ENCODE results near the gene ARF3. TPM values are rescaled to one million over a fixed set of nuclear protein-coding genes. Genes with fewer than 3 reads are reported as not detected.

Gene ARF3
- polyA plus RNA-seq, 1 of the 3 experiments (the other 2 are of a cell fraction): 204 TPM

DNA sequence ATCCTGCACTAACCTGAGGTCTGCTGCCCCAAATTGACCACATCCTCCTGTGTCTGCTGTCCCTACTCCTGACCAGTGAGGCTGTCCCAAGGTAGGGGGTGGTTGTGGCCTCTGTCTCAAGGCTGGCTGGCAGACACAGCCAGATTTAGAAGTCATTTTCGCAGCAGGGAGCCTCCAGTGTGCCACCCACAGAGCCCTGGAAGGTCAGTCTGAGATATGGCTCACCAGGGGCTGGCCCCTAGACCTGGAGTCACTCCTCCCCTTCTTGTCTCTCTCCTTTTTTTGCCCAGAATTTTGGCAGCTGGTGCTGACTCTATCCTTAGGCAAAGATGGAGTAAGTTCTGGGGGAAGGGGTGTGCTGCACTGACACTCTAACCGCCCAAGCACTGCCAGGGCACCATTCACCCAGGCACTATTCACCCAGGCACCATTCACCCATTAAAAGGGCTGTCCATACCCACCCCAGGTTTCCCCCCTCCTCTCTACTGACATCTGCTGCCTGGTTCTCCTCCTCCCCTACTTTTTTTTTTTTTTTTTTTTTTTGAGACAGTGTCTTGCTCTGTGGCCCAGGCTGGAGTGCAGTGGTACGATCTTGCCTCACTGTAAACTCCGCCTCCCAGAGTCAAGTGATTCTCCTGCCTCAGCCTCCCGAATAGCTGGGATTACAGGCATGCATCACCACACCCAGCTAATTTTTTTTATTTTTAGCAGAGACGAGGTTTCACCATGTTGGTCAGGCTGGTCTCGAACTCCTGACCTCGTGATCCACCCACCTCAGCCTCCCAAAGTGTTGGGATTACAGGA lies 34.2 kb upstream of the ARF3 start:
- 50% methylated on average over 7 of the region's 8 CpGs for WGBS (ENCODE audit: low lambda C conversion rate)
- TF ChIP-seq JUND (IDR thresholded peaks at IDR 0.05): no peak
- TF ChIP-seq TCF12 (IDR thresholded peaks at IDR 0.05): no peak
- no peak for TF ChIP-seq CHD2 (IDR thresholded peaks at IDR 0.05; ENCODE audit: low read length, partially characterized antibody)
- TF ChIP-seq, protein P1, sequence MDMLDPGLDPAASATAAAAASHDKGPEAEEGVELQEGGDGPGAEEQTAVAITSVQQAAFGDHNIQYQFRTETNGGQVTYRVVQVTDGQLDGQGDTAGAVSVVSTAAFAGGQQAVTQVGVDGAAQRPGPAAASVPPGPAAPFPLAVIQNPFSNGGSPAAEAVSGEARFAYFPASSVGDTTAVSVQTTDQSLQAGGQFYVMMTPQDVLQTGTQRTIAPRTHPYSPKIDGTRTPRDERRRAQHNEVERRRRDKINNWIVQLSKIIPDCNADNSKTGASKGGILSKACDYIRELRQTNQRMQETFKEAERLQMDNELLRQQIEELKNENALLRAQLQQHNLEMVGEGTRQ (IDR thresholded peaks at IDR 0.05; ENCODE audit: borderline replicate concordance, low read depth, low read length): no peak
- no peak for TF ChIP-seq TAF1 (IDR thresholded peaks at IDR 0.05; ENCODE audit: borderline replicate concordance, low read depth, low read length)
- TF ChIP-seq YY1 (IDR thresholded peaks at IDR 0.05; ENCODE audit: low read depth): no peak
- no peak for TF ChIP-seq MXI1 (IDR thresholded peaks at IDR 0.05; ENCODE audit: low read depth, low read length)
- no peaks in the 10 kb centered on the region for H3K36me3 ChIP-seq (replicated peaks in 1 of 2; ENCODE audit: control insufficient read depth in 1 of 2, insufficient read depth in 2 of 2, low read length in 1 of 2)
- no peak overlapping the region for H3K4me2 ChIP-seq
- ChIA-PET POLR2A (no interaction called here), CTCF (interaction anchor here (0.5 to 33.0 kb wide), 7 partner anchors 0 to 496 kb away, joined by 3 to 935 read pairs (median 4); partner anchors contain the start of genes DDN, WNT1 and WNT10B)
- no peaks in the 10 kb centered on the region for H3K9me2 ChIP-seq
- no peaks in the 10 kb centered on the region for H3K4me1 ChIP-seq (ENCODE audit: control insufficient read depth in 1 of 2, insufficient read depth in 2 of 2, low read depth in 1 of 2, low read length in 1 of 2)
- H3F3A ChIP-seq (replicated peaks; ENCODE audit: insufficient read depth): peaks cover 7% of the 10 kb centered on the region
- no peak overlapping the region for H3K27ac ChIP-seq (ENCODE audit: low read depth in 2 of 2, low read length in 1 of 2)
- peaks cover 10% of the 10 kb centered on the region; the same call in 1 of the 2 replicates for H3K27me3 ChIP-seq (ENCODE audit: insufficient read depth)
- no peak overlapping the region for H3K4me3 ChIP-seq (ENCODE audit: low read depth in 2 of 2, low read length in 1 of 2)
- H2AFZ ChIP-seq (ENCODE audit: low read depth): no peak overlapping the region
- no peaks in the 10 kb centered on the region for H4K20me1 ChIP-seq (ENCODE audit: insufficient read depth)
- DNase-seq: no peak
- H3K9ac ChIP-seq: no peak overlapping the region
- no peaks in the 10 kb centered on the region for H3K9me3 ChIP-seq
- H3K79me2 ChIP-seq (ENCODE audit: insufficient read depth): no peaks in the 10 kb centered on the region

DNA sequence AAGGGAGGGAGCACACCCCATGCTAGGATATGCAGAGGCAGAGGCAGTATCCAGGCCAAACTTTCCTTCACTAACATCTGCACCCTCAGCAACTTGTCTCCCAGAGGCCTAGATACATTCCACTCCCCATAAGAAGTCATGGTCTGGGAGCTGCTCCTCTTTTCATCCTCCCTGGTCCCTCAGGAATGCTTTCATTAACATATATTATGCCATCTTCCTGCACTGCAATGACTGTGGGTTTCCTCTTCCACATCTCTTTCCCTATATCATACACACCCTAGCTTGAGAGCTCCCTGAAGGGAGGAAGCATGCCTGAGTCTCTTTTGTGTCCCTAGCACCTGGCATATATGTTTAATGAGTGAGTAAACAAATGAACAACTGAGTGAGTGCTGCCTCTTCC lies 33.3 kb upstream of the ARF3 start:
- POLR2A ChIA-PET: interaction anchor here (0.7 kb wide), 1 partner anchor 27 kb away, joined by 3 read pairs; no protein-coding TSS in a partner anchor
- no peak overlapping the region for H2AFZ ChIP-seq (ENCODE audit: low read depth)

More for the DNA sequence above, 33.3 kb upstream of the ARF3 start:
- Histone ChIP-seq H3F3A (replicated peaks; ENCODE audit: insufficient read depth) (no peaks in the 10 kb centered on the region), H3K79me2 (ENCODE audit: insufficient read depth) (no peaks in the 10 kb centered on the region), H4K20me1 (ENCODE audit: insufficient read depth) (no peaks in the 10 kb centered on the region), H3K27ac (ENCODE audit: low read depth in 2 of 2, low read length in 1 of 2) (no peak overlapping the region), H3K4me2 (no peak overlapping the region), H3K4me1 (ENCODE audit: control insufficient read depth in 1 of 2, insufficient read depth in 2 of 2, low read depth in 1 of 2, low read length in 1 of 2) (no peaks in the 10 kb centered on the region), H3K4me3 (ENCODE audit: low read depth in 2 of 2, low read length in 1 of 2) (no peak overlapping the region), H3K9ac (no peak overlapping the region), H3K36me3 (replicated peaks in 1 of 2; ENCODE audit: control insufficient read depth in 1 of 2, insufficient read depth in 2 of 2, low read length in 1 of 2) (no peaks in the 10 kb centered on the region), H3K9me3 (no peaks in the 10 kb centered on the region), H3K9me2 (no peaks in the 10 kb centered on the region), H3K27me3 (ENCODE audit: insufficient read depth) (peaks cover 16% of the 10 kb centered on the region; the same call in 1 of the 2 replicates)
- CTCF ChIA-PET: interaction anchor here (0.7 to 33.0 kb wide), 5 partner anchors 1 to 137 kb away, joined by 3 to 935 read pairs (median 4); partner anchors contain the start of genes DDN, WNT1 and WNT10B
- TF ChIP-seq SIN3A (IDR thresholded peaks at IDR 0.05; ENCODE audit: borderline replicate concordance, low read depth, low read length) (no peak), SMC3 (IDR thresholded peaks at IDR 0.05; ENCODE audit: low read depth, low read length) (no peak), NRF1 (IDR thresholded peaks at IDR 0.05; ENCODE audit: low read depth, low read length) (no peak), CHD2 (IDR thresholded peaks at IDR 0.05; ENCODE audit: low read length, partially characterized antibody) (no peak), MEF2A (IDR thresholded peaks at IDR 0.05; ENCODE audit: borderline replicate concordance, low read depth) (no peak), GATA2 (CRISPR knock-in tag; IDR thresholded peaks at IDR 0.05) (no peak), ELF1 (IDR thresholded peaks at IDR 0.05) (no peak), EZH2phosphoT487 (IDR thresholded peaks at IDR 0.05; ENCODE audit: borderline replicate concordance, low read depth) (no peak), EP300 (IDR thresholded peaks at IDR 0.05; ENCODE audit: borderline replicate concordance in 1 of 2, low read depth in 1 of 2, low read length in 1 of 2) (no peak), TCF12 (IDR thresholded peaks at IDR 0.05) (no peak)
- TF ChIP-seq, protein P2, sequence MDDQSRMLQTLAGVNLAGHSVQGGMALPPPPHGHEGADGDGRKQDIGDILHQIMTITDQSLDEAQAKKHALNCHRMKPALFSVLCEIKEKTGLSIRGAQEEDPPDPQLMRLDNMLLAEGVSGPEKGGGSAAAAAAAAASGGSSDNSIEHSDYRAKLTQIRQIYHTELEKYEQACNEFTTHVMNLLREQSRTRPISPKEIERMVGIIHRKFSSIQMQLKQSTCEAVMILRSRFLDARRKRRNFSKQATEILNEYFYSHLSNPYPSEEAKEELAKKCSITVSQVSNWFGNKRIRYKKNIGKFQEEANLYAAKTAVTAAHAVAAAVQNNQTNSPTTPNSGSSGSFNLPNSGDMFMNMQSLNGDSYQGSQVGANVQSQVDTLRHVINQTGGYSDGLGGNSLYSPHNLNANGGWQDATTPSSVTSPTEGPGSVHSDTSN (IDR thresholded peaks at IDR 0.05): no peak
- TF ChIP-seq, protein P3, sequence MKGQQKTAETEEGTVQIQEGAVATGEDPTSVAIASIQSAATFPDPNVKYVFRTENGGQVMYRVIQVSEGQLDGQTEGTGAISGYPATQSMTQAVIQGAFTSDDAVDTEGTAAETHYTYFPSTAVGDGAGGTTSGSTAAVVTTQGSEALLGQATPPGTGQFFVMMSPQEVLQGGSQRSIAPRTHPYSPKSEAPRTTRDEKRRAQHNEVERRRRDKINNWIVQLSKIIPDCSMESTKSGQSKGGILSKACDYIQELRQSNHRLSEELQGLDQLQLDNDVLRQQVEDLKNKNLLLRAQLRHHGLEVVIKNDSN (IDR thresholded peaks at IDR 0.05; ENCODE audit: borderline replicate concordance, low read depth): no peak
- TF ChIP-seq, protein P1 (IDR thresholded peaks at IDR 0.05; ENCODE audit: borderline replicate concordance, low read depth, low read length): no peak
- DNase-seq: no peak

Measured in SK-N-SH (cell line).